G401.6 (cell line): ENCODE results near the gene EXD3.

Experiments used
- FAIRE-seq: peaks from 2 replicates; lab custom pipeline; 2012; peaks lifted over from hg19 to GRCh38; lab: Jason Lieb, UNC

Gene EXD3

DNA sequence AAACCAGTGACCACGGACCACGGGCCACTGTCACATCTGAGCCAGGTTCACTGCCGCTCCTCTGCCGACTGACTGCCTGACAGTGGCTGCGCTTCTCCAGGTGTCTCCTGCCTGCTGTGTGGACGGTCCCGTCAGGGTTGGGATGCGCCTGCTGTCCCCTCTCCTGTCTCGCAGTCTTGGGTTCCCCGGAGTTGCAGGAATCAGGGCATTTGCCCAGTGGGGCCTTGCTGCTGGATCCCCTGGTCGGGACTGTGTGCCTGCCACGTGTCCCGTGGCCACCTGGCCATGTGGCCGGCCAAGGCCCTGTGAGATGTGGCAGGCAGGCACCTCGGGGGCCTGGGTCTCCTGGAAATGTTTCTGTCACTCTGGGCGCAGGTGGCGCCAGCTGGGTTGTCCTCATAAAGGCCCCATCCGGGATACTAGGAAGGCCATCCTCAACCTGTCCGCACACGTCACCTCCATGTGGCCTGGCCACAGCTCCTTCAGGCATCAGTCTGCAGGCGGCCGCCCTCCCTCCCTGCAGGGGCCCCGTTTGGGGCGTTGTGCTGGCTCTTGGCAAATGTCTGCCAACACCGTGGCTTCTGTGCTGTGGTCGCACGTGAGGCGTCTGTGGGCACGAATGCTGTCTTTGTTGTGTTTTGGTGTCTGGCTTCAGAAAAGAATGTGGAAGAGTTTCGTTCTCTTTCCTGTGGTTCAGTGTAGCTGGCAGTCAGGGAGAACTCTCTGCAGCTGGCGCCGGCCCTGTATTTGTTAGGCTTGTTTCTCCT is 151.8 kb downstream of the EXD3 start:
- no peak for FAIRE-seq

DNA sequence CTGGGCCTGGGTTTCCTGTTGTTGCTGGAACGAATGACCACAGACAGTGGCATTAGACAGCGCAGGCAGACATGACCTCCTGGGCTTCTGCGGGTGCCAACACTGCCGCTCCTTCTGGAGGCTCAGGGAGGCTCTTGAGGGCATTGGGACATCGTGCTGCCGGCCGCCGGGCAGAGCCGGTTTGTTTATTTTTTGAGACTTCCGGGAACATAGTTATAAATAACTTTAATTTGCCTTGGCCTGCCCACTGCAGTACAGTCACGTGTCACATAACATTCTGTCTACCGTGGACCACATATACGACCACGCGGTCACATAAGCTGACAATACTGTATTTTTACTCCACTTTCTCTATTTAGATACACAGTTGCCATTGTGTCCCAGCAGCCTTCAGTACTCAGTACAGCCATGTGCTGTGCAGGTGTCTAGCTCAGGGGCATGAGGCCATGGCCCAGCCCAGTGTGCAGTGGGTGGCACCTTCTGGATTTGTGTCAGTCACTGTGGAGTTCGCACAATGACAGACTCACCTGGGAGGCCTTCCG is 153.7 kb downstream of the EXD3 start:
- no peak for FAIRE-seq

- no peak for FAIRE-seq
Observed at GRCh38 chr9:137268538-137269201, 154.3 kb downstream of the EXD3 start.

DNA sequence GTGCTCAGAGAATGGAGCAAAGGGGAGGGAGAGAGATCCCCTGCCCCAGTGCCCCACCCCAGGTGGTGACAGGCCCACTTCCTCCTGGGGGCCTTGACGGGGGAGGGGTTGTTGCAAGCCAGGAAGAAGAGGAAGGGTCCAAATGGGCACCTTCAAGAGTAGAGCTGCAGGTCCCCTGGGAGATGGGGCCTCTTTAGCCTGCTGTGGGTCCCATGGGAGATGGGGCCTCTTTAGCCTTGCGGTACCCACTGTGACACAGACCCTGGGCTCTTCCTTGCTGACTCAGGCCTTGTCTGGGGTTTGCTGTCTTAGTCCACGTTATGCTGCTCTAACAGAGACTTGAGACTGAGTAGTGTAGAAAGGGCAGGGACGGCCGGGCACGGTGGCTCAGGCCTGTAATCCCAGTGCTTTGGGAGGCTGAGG is 155.0 kb downstream of the EXD3 start:
- no peak for FAIRE-seq

DNA sequence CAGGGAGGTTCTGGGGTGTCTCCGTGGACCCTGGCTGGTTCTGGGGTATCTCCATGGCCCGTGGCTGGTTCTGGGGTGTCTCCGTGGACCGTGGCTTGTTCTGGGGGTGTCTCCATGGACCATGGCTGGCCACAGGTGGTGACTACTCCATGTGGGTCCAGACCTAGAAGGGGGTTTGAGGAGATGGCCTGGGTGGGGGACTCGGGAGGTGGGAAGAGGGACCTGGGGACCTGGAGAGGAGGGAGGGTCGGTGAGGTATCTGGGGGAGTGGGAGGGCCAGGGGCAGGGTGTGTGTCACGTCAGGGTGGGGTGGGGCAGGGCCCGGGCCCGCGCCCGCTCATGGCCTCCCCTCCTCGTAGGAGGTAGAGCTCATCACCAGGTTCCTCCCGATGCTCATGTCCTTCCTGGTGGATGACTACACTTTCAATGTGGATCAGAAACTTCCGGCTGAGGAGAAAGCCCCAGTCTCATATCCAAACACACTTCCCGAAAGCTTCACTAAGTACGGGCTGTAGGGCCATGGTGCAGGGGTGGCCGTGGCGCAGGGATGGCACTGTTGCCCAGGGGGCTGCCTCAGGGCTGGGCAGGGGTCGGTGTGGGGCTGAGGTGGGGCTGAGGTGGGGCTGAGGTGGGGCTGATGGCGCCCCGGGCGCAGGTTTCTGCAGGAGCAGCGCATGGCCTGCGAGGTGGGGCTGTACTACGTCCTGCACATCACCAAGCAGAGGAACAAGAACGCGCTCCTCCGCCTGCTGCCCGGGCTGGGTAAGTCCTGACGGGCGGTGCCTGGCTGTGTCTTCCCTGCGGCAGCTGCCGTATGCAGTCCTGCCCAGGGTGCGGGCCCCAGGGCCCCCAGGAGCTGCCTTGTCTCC is 156.1 kb downstream of the EXD3 start:
- no peak for FAIRE-seq

GRCh38 chr9:137266162-137266527 is 156.8 kb downstream of the EXD3 start:
- FAIRE-seq = no peak

DNA sequence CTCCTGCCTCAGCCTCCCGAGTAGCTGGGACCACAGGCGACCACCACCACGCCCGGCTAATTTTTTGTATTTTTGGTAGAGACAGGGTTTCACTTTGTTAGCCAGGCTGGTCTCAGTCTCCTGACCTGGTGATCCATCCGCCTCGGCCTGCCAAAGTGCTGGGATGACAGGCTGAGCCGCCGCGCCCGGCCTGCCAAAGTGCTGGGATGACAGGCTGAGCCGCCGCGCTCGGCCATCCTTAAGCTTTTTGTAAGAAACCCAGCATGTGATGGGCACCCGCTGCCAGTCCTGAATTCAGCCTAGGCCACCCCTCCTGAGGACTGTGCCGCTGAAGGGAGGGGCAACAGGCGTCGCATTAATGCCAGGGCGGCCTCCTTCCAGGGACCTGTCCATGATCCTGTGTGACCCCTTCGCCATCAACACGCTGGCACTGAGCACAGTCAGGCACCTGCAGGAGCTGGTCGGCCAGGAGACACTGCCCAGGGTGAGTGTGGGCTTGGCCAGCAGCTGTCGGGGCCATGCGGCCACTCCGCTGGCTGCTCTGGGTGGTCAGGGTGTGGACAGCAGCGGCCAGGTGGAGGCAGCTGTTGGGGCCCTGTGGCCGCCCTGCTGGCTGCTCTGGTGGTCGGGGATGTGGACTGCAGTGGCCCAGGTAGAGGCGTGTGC is 157.3 kb downstream of the EXD3 start:
- FAIRE-seq = no peak

DNA sequence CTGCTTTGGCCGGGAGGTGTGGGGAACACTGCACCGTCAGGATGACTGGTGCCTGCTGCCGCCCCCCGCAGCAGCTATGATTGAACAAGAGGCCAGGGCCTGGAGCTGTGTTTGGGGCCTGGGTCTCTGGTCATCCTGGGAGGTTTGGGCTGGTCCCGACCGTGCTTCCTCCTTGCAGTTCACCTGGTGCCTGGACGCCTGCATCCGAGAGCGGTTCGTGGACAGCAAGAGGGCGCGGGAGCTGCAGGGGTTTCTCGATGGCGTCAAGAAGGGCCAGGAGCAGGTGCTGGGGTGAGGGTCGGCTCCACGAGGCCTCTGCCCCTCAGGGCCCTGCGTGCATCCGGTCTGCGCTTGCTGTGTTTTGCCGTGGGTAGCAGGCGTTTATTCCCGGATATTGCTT is 158.9 kb downstream of the EXD3 start:
- FAIRE-seq = no peak

DNA sequence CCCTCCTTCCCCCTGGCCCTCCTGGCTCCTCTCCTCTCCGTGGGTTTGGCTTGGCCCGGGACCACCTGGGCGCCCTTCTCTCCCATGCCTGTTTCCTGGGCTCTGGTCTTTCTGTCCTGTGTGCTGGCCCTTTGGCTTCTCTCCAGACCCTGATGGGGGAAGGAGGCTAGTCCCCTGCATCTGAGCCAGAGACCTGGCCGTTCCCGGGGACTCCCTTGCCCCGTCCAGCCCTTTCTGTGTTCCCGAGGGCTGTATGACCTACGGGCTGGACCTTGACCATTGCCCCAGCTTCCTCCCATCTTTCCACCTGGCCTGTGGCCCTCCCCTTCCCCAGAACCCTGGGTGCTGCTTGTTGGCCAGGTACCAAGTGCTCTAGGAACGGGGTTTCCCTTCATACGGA is 159.5 kb downstream of the EXD3 start:
- no peak for FAIRE-seq

- no peak for FAIRE-seq
Observed at GRCh38 chr9:137262909-137263285, 160.1 kb downstream of the EXD3 start.

GRCh38 chr9:137262173-137262908 is 160.6 kb downstream of the EXD3 start:
- FAIRE-seq = peak; percentile 89
